ENCODE results near the gene PFAS.

- no peak for TF ChIP-seq POLR2AphosphoS5 (IDR thresholded peaks at IDR 0.05; ENCODE audit: borderline replicate concordance, low read depth, low read length)
- TF ChIP-seq EZH2 (IDR thresholded peaks at IDR 0.05), result no peak
These were observed 21.9 kb upstream of the PFAS start for GRCh38 chr17:8227238-8227581.

Data from SK-N-MC (cell line).